IPS-11a (cell line): ENCODE data around the gene TMEM266.

Experiments
- H3K4me3 ChIP-seq: one replicate; pipeline ENCODE4 v1.5.1; 2013; ENCODE audit warnings: low read depth, low read length, control low read depth

TMEM266 gene

DNA sequence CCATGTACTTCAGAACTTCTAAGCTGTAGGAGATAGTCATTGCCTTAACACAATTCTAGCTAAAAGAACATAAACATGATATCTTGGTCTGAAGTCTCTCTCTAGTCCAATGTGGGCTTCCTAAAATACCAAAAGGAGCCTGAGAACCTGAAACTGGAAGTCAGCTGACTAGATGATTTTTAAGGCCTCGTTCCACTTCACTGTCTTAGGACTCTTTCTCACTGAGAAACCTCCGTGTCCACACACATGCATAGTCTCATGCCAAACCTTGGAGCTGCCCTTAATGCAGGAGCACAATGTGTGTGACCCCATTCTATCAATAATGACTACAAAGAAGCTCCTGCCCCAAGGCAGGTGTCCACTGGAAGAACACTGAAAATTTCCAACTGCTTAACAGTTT, 163.7 kb downstream of the TMEM266 start:
- H3K4me3 ChIP-seq, result no peak overlapping the region

DNA sequence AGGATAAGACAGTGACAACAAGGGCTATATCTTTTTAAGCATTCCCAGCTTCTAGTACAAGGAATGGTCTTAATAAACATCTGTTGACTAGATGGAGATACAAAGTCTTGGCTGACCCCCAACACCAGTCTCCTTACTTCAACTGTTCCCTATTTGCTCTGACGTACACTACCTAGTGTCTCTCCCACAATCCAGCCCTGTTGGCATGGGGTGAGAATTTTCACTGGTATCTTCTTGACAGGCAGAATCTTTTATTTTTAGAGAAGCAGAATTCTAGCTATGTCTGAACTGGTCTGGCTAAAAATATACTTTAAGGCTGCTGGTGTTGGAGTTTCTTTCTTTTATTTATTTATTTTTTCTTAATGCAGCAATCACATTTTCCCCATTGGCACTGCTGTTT, 169.5 kb downstream of the TMEM266 start:
- no peak overlapping the region for H3K4me3 ChIP-seq

DNA sequence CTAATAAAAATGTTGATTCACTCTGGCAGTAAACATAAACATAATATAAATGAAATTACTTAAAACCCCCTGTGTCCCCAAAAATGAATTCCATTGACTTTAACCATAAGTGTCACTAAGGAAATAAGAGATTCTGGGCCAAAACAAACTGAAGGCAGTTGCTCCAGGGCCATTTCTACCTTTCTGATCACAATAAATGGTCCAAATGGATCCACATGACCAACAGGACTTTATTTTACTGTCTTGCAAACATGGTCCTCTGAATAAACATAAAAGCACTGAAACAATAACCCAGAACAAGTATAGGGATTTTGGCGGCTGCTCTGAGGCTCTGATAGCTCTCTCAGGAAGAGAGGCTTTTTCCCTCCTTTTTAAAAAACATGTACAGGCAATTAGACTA, 174.1 kb downstream of the TMEM266 start:
- no peak overlapping the region for H3K4me3 ChIP-seq

- no peak overlapping the region for H3K4me3 ChIP-seq
Observed at GRCh38 chr15:76234337-76234889, 174.6 kb downstream of the TMEM266 start.

DNA sequence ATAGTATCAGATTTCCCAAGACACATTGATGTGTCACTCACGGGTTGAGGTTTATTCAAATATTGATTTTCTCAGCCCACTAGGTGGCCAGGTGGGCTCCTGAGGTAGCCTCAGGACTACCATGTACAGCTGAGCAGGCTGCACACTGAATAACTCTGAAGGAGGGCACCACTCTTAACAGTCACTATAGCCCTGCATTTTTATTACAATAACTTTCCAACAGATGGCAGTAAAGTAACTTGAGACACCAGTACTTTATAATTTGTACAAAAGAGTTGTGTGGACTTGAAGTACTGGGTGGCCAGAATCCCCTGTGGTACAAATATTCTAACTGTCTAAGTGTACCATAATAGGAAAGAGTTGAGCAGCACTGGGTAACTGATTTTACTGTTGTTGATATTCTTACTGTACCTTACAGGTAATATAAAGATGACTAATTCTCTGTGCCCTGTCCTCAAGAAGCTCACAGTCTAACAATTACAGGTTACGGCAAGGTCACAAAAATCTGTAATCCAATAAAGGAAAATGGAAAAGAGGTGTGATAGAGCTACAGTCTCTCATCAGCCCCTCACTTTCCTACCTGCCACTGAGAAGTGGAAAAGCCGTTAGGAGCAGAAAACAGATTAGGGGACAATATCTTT, 175.5 kb downstream of the TMEM266 start:
- no peak overlapping the region for H3K4me3 ChIP-seq

DNA sequence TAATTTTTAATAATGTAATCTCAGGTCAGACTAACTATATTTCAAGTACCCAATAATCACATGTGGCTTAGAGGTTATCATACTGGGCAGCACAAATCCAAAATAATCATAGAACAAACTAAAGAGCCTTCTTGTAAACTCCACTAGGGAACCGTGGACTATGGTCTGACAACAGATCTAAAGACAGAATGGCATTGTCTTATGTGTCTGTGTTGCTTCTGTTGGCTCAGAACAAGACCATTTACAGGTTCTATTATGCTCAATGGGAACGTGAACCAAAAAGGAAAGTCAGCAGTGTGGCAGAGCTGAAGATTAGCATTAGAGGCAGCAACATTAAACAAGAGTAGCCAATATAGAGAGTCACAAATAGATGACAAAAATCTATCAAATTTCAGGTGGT, 176.6 kb downstream of the TMEM266 start:
- H3K4me3 ChIP-seq, result no peak overlapping the region

GRCh38 chr15:76239786-76240185, 180.0 kb downstream of the TMEM266 start:
- H3K4me3 ChIP-seq, result no peak overlapping the region

GRCh38 chr15:76245072-76245610, 185.4 kb downstream of the TMEM266 start:
- no peak overlapping the region for H3K4me3 ChIP-seq

GRCh38 chr15:76251717-76252116, 191.9 kb downstream of the TMEM266 start:
- no peak overlapping the region for H3K4me3 ChIP-seq

DNA sequence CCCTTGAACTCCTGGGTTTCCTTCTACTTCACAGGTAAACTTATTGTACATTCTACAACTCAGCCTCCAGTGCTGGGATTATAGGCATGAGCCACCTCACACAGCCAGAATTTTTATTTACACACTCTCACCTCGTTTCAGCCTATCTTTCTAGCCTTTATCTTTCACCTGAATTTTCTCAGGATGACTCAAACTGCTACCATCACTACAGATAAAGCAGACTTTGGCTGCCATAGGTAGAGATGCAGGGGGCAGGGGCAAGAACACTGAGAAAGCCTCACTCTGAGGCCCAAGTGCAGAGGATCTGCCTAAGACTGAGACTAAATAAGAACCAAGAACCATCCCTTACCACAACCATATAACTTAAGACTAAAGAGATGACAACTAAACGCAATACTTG, 192.5 kb downstream of the TMEM266 start:
- no peak overlapping the region for H3K4me3 ChIP-seq

- no peak overlapping the region for H3K4me3 ChIP-seq
Observed at GRCh38 chr15:76253691-76254473, 194.1 kb downstream of the TMEM266 start.
